Activated CD8-positive, alpha-beta memory T cell treated with anti-CD3 and anti-CD28 coated beads, Interleukin-2, amount 50 U/mL, for 1 hour (primary cell): ENCODE measurements around the gene LIG3.
"Not testable (repeated sequence)": the region's sequence is repeated elsewhere in the genome, so short reads cannot be mapped to it uniquely, and the experiment has no call there.

Experiments
- DNase-seq: peaks from one replicate; pipeline ENCODE4 v3.0.0-alpha.2; 2020; ENCODE audit errors: extremely low read depth

LIG3 gene

GRCh38 chr17:34999456-34999855 lies 19.1 kb downstream of the LIG3 start:
- no peak for DNase-seq

GRCh38 chr17:35000965-35001364 lies 20.7 kb downstream of the LIG3 start:
- DNase-seq = not testable (repeated sequence)

- no peak for DNase-seq
Measured at GRCh38 chr17:35001549-35001948, 21.2 kb downstream of the LIG3 start.

- DNase-seq = no peak
Measured at GRCh38 chr17:35002876-35003551, 22.7 kb downstream of the LIG3 start.

- no peak for DNase-seq
Measured at GRCh38 chr17:35003778-35004177, 23.5 kb downstream of the LIG3 start.

GRCh38 chr17:35006345-35006744 lies 26.0 kb downstream of the LIG3 start:
- DNase-seq = no peak

- no peak for DNase-seq
Measured at GRCh38 chr17:35006961-35007360, 26.6 kb downstream of the LIG3 start.

- DNase-seq = no peak
Measured at GRCh38 chr17:35010093-35010492, 29.8 kb downstream of the LIG3 start.

GRCh38 chr17:35011671-35012216 lies 31.4 kb downstream of the LIG3 start:
- no peak for DNase-seq

GRCh38 chr17:35016369-35016768 lies 36.1 kb downstream of the LIG3 start:
- no peak for DNase-seq

GRCh38 chr17:35017021-35017420 lies 36.7 kb downstream of the LIG3 start:
- no peak for DNase-seq

GRCh38 chr17:35018814-35019213 lies 38.5 kb downstream of the LIG3 start:
- no peak for DNase-seq

GRCh38 chr17:35019386-35020179 lies 39.3 kb downstream of the LIG3 start:
- DNase-seq = no peak

- no peak for DNase-seq
Measured at GRCh38 chr17:35021520-35022380, 41.4 kb downstream of the LIG3 start.

- DNase-seq = peak; percentile 48
Measured at GRCh38 chr17:35022536-35023063, 42.3 kb downstream of the LIG3 start.

GRCh38 chr17:35023538-35023937 lies 43.2 kb downstream of the LIG3 start:
- DNase-seq = no peak

GRCh38 chr17:35025541-35025940 lies 45.2 kb downstream of the LIG3 start:
- no peak for DNase-seq

GRCh38 chr17:35028097-35028496 lies 47.8 kb downstream of the LIG3 start:
- not testable (repeated sequence) for DNase-seq

GRCh38 chr17:35028531-35029262 lies 48.4 kb downstream of the LIG3 start:
- no peak for DNase-seq

- DNase-seq = no peak
Measured at GRCh38 chr17:35030780-35031179, 50.5 kb downstream of the LIG3 start.

- no peak for DNase-seq
Measured at GRCh38 chr17:35038453-35038852, 58.1 kb downstream of the LIG3 start.
